ENCODE measurements around the gene INTS11. TPM values are rescaled to one million over a fixed set of nuclear protein-coding genes. Genes with fewer than 3 reads are reported as not detected.

INTS11 gene
- total and polyA plus RNA-seq, 2 experiments from 2014 or later, result 75.8 to 124 TPM

DNA sequence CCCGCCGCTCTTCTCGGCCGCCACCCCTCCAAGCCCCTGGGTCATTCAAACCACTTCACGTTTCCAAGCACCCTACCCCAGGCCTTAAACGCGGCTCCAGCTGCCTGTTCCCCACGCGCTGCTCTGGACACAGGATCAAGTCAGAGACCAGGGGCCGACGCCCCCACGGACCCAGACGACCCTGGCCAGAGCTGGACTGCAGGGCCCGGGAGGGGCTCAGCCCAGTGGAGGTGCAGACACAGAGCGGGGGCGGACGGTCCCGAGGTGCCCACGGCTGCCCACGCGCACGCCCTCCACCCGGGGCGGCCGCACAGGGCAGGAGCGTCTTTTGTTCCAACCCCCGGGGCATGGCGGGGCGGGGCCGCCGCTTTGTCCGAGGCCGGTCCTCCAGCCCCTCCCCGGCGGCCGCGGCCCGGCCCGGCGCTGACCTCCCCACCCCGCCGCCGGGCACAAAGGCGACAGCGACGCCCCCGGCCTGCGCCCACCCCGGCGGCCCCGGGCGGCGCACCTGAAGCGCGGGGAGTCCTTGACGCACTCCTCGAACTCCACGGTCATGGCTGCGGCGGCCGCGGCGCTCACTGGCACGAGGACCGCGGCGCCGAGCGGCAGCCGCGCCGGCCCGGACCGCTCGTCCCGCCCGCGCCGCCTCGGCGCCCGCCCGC, 17.1 kb downstream of the INTS11 start:
- H3K36me3 ChIP-seq, result peaks cover 6% of the 10 kb centered on the region
- H3K27ac ChIP-seq, result peak overlapping the region; percentile 51
- TF ChIP-seq, protein P1, sequence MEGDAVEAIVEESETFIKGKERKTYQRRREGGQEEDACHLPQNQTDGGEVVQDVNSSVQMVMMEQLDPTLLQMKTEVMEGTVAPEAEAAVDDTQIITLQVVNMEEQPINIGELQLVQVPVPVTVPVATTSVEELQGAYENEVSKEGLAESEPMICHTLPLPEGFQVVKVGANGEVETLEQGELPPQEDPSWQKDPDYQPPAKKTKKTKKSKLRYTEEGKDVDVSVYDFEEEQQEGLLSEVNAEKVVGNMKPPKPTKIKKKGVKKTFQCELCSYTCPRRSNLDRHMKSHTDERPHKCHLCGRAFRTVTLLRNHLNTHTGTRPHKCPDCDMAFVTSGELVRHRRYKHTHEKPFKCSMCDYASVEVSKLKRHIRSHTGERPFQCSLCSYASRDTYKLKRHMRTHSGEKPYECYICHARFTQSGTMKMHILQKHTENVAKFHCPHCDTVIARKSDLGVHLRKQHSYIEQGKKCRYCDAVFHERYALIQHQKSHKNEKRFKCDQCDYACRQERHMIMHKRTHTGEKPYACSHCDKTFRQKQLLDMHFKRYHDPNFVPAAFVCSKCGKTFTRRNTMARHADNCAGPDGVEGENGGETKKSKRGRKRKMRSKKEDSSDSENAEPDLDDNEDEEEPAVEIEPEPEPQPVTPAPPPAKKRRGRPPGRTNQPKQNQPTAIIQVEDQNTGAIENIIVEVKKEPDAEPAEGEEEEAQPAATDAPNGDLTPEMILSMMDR (IDR thresholded peaks at IDR 0.05; ENCODE audit: low read depth, low read length), result no peak
- H3K4me3 ChIP-seq, result peak overlapping the region; percentile 90
- no peaks in the 10 kb centered on the region for H3K9me3 ChIP-seq (ENCODE audit: low read depth)
- H3K27me3 ChIP-seq, result no peaks in the 10 kb centered on the region
- peak in 1 of 2 donors; percentile 23 for DNase-seq (ENCODE audit: low read depth in 1 of 2, low spot score in 1 of 2)
- H3K4me1 ChIP-seq (ENCODE audit: low read depth), result peaks cover 18% of the 10 kb centered on the region

DNA sequence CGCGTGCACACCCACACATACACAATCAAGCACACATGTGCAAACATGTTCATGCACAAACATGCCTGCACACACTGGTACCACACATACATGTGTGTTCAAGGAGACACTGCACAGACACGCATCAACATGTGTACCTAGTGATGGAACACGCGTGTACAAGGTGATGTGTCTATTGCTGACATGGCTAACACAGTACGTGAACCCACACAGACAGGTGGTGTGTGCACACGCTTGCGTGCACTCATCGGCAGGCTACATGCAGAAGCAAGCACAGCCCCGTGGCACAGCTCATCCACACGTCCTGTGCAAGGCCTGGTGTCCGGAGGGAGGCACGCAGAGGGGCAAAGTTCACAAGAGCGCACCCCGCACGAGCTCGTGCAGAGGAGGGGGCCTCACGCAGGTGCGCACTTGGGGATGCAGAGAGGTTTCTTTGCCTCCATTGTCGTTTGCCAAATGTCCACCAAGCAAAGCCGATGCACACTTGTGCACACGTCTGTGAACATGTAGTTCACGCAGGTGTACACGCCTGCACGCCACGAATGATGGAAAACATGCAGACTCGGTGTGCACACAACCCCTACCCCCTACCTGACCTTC, 17.7 kb downstream of the INTS11 start:
- H3K9me3 ChIP-seq (ENCODE audit: low read depth), result no peaks in the 10 kb centered on the region
- peaks cover 6% of the 10 kb centered on the region for H3K36me3 ChIP-seq
- H3K27ac ChIP-seq, result no peak overlapping the region
- no peaks in the 10 kb centered on the region for H3K27me3 ChIP-seq
- TF ChIP-seq, protein P1 (IDR thresholded peaks at IDR 0.05; ENCODE audit: low read depth, low read length), result no peak
- H3K4me1 ChIP-seq (ENCODE audit: low read depth), result peaks cover 18% of the 10 kb centered on the region
- no peak for DNase-seq (ENCODE audit: low read depth in 1 of 2, low spot score in 1 of 2)
- peak overlapping the region; percentile 90 for H3K4me3 ChIP-seq

DNA sequence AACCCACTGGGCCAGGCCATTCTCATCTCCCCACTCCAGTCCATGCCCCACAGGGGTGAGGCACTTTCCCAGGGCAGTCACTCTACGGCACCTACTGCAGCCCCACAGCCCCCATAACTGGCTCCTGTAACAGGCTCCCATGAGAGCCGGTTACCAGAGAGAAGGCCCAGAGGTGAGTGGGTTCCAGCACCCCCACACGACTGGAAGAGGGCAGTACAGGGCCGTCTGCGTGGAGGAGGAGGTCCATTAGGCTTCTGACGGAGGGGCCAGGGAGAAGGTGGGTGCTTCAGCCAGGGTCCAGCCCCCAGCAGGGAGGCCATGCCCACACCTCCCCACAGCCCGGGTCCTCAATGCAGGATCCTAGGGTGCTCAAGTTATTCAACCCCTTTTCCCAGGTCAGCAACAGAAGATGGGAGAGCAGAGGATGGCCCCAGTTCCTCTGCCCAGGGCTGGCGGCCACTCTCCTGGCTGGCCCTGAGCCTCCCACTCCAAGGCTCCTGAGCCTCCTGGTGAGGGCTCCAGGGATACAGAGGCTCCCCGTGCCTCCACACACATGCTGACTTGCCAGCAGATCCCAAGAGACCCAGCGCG, 18.3 kb downstream of the INTS11 start:
- Histone ChIP-seq H3K36me3 (peaks cover under 1% of the 10 kb centered on the region), H3K27me3 (no peaks in the 10 kb centered on the region), H3K4me3 (no peak overlapping the region), H3K9me3 (ENCODE audit: low read depth) (no peaks in the 10 kb centered on the region), H3K4me1 (ENCODE audit: low read depth) (peaks cover 18% of the 10 kb centered on the region), H3K27ac (peak overlapping the region; percentile 11)
- TF ChIP-seq, protein P1 (IDR thresholded peaks at IDR 0.05; ENCODE audit: low read depth, low read length), result peak; percentile 13
- DNase-seq (ENCODE audit: low read depth in 1 of 2, low spot score in 1 of 2), result no peak

DNA sequence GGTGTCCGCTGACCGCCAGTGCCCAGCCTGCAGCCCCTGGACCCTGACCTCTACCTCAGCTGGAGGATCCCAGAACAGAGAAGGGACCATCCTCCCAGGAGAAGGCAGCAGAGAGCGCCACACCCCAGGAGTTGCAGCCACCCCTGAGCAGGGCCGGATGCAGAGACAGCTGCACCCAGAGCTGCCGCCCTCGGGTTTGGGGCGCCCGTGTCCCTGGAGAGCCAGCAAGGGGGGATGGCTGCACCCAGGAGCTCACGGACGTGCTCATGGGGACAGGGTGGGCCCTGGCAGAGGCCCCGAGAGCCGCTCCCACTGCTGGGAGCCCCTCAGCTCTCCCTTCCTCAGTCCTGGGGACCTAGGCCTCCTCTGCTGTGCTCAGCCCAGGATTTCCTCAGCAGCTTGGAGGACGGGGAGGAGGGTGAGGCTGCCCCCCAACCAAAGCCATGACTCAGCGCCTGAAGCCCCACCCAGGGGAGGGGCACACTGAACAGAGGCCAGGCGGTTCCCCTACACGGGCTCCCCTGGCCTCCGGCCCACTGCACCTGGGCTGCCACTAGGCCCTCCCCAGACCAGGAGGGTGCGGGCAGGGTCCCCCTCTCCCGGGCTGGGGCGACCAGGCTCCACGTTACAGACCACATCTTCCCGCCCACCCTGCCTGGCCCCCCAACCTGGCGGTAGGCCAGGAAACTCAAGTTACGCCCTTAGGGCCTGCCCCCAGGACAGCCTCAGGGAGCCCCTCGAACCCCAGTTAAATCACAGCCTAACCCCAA, 19.0 kb downstream of the INTS11 start:
- no peaks in the 10 kb centered on the region for H3K9me3 ChIP-seq (ENCODE audit: low read depth)
- peaks cover 18% of the 10 kb centered on the region for H3K4me1 ChIP-seq (ENCODE audit: low read depth)
- no peaks in the 10 kb centered on the region for H3K27me3 ChIP-seq
- H3K27ac ChIP-seq, result peak overlapping the region; percentile 11
- TF ChIP-seq, protein P1 (IDR thresholded peaks at IDR 0.05; ENCODE audit: low read depth, low read length), result peak; percentile 5
- peak in 1 of 2 donors; percentile 70 for DNase-seq (ENCODE audit: low read depth in 1 of 2, low spot score in 1 of 2)
- no peak overlapping the region for H3K4me3 ChIP-seq
- H3K36me3 ChIP-seq, result no peaks in the 10 kb centered on the region

Measured in cardiac muscle cell (in vitro differentiated cells and primary cell).